Measurements from ENCODE around the gene SLC34A2. TPM values are rescaled to one million over a fixed set of nuclear protein-coding genes. Genes with fewer than 3 reads are reported as not detected.
A peak's percentile ranks its signal among the peaks of the same experiment; 100 is the strongest.

The SLC34A2 gene
- total and polyA plus RNA-seq, 2 experiments from 2014 or later: 0.60 to 1.8 TPM

- H3K27me3 ChIP-seq: no peaks in the 10 kb centered on the region
- no peaks in the 10 kb centered on the region for H3K4me1 ChIP-seq (ENCODE audit: low read depth)
- no peaks in the 10 kb centered on the region for H3K36me3 ChIP-seq
- no peak overlapping the region for H3K27ac ChIP-seq
- DNase-seq (ENCODE audit: low read depth in 1 of 2, low spot score in 1 of 2): no peak
- no peak for TF ChIP-seq CTCF (IDR thresholded peaks at IDR 0.05; ENCODE audit: low read depth, low read length)
- H3K4me3 ChIP-seq: no peak overlapping the region
- no peaks in the 10 kb centered on the region for H3K9me3 ChIP-seq (ENCODE audit: low read depth)
These were observed 20.1 kb upstream of the SLC34A2 start for GRCh38 chr4:25635501-25635900.

- H3K9me3 ChIP-seq (ENCODE audit: low read depth): no peaks in the 10 kb centered on the region
- TF ChIP-seq CTCF (IDR thresholded peaks at IDR 0.05; ENCODE audit: low read depth, low read length): no peak
These were observed 17.9 kb upstream of the SLC34A2 start for GRCh38 chr4:25637581-25638220.

GRCh38 chr4:25638221-25638601, 17.4 kb upstream of the SLC34A2 start:
- H3K27ac ChIP-seq: no peak overlapping the region
- H3K9me3 ChIP-seq (ENCODE audit: low read depth): no peaks in the 10 kb centered on the region
- no peak for TF ChIP-seq CTCF (IDR thresholded peaks at IDR 0.05; ENCODE audit: low read depth, low read length)
- no peak for DNase-seq (ENCODE audit: low read depth in 1 of 2, low spot score in 1 of 2)
- H3K27me3 ChIP-seq: no peaks in the 10 kb centered on the region
- no peaks in the 10 kb centered on the region for H3K4me1 ChIP-seq (ENCODE audit: low read depth)
- no peaks in the 10 kb centered on the region for H3K36me3 ChIP-seq
- H3K4me3 ChIP-seq: no peak overlapping the region

More at GRCh38 chr4:25637581-25638220, 17.9 kb upstream of the SLC34A2 start:
- Histone ChIP-seq H3K27ac (no peak overlapping the region), H3K27me3 (no peaks in the 10 kb centered on the region), H3K4me3 (no peak overlapping the region), H3K4me1 (ENCODE audit: low read depth) (no peaks in the 10 kb centered on the region), H3K36me3 (no peaks in the 10 kb centered on the region)
- DNase-seq (ENCODE audit: low read depth in 1 of 2, low spot score in 1 of 2): no peak

- no peak overlapping the region for H3K4me3 ChIP-seq
- no peaks in the 10 kb centered on the region for H3K36me3 ChIP-seq
- no peak overlapping the region for H3K27ac ChIP-seq
- no peaks in the 10 kb centered on the region for H3K4me1 ChIP-seq (ENCODE audit: low read depth)
- peak in 1 of 2 donors; percentile 33 for DNase-seq (ENCODE audit: low read depth in 1 of 2, low spot score in 1 of 2)
- H3K9me3 ChIP-seq (ENCODE audit: low read depth): no peaks in the 10 kb centered on the region
- TF ChIP-seq CTCF (IDR thresholded peaks at IDR 0.05; ENCODE audit: low read depth, low read length): no peak
- no peaks in the 10 kb centered on the region for H3K27me3 ChIP-seq
These were observed 16.8 kb upstream of the SLC34A2 start for GRCh38 chr4:25638806-25639205.

- TF ChIP-seq CTCF (IDR thresholded peaks at IDR 0.05; ENCODE audit: low read depth, low read length): no peak
- no peak overlapping the region for H3K4me3 ChIP-seq
- DNase-seq (ENCODE audit: low read depth in 1 of 2, low spot score in 1 of 2): no peak
These were observed 5.3 kb upstream of the SLC34A2 start for GRCh38 chr4:25650311-25650710.

More at GRCh38 chr4:25650311-25650710, 5.3 kb upstream of the SLC34A2 start:
- Histone ChIP-seq H3K9me3 (ENCODE audit: low read depth) (no peaks in the 10 kb centered on the region), H3K27me3 (peaks cover 11% of the 10 kb centered on the region), H3K4me1 (ENCODE audit: low read depth) (peaks cover 11% of the 10 kb centered on the region), H3K27ac (no peak overlapping the region), H3K36me3 (no peaks in the 10 kb centered on the region)

Measured in cardiac muscle cell (in vitro differentiated cells and primary cell).